ENCODE measurements around the gene DYNLT2. TPM values are rescaled to one million over a fixed set of nuclear protein-coding genes. Genes with fewer than 3 reads are reported as not detected.

Gene DYNLT2
- total and polyA plus RNA-seq, 2 of the 13 experiments (the other 11 are each of a cell fraction or from before 2014, with no cell fraction given), result 2.1 to 4.3 TPM

GRCh38 chr6:169722362-169723199, 28.8 kb downstream of the DYNLT2 start (continued):
- no peak for TF ChIP-seq ZFYVE20 (CRISPR knock-in tag; IDR thresholded peaks at IDR 0.05; ENCODE audit: borderline replicate concordance, low read depth)
- TF ChIP-seq ZNF101 (CRISPR knock-in tag; IDR thresholded peaks at IDR 0.05; ENCODE audit: borderline replicate concordance, low read depth), result no peak
- TF ChIP-seq PCBP1 (IDR thresholded peaks at IDR 0.05; ENCODE audit: borderline replicate concordance, low read depth, low read length), result no peak
- TF ChIP-seq ZNF549 (CRISPR knock-in tag; IDR thresholded peaks at IDR 0.05), result no peak
- no peak for TF ChIP-seq NFRKB (IDR thresholded peaks at IDR 0.05)
- TF ChIP-seq TFE3 (CRISPR knock-in tag; IDR thresholded peaks at IDR 0.05), result no peak
- no peak for TF ChIP-seq ZNF407 (CRISPR knock-in tag; IDR thresholded peaks at IDR 0.05; ENCODE audit: not compliant biosample characterization)
- TF ChIP-seq ZNF24 (IDR thresholded peaks at IDR 0.05), result no peak
- peak; percentile 80; the same call in 1 of the 2 replicates for TF ChIP-seq MZF1 (CRISPR knock-in tag; IDR thresholded peaks at IDR 0.05; ENCODE audit: borderline replicate concordance)
- TF ChIP-seq ZNF512B (CRISPR knock-in tag; IDR thresholded peaks at IDR 0.05; ENCODE audit: borderline replicate concordance), result peak; percentile 30; the same call in 1 of the 2 replicates
- no peak for TF ChIP-seq ZHX1 (CRISPR knock-in tag; IDR thresholded peaks at IDR 0.05; ENCODE audit: low read depth)
- TF ChIP-seq ZNF337 (CRISPR knock-in tag; IDR thresholded peaks at IDR 0.05; ENCODE audit: borderline replicate concordance, low read depth), result no peak

Measured in HepG2 (cell line).